H9 (cell line): ENCODE measurements around the gene CATSPER1. TPM values are rescaled to one million over a fixed set of nuclear protein-coding genes. Genes with fewer than 3 reads are reported as not detected.

Experiments
- DNase-seq: peaks from one replicate; pipeline ENCODE4 v3.0.0-alpha.2; 2017
- H2AFZ ChIP-seq: one replicate; pipeline ENCODE4 v1.6.1; 2013; ENCODE audit warnings: mild to moderate bottlenecking, low read length, control low read depth, moderate library complexity
- H2AK5ac ChIP-seq: 2 replicates; pipeline ENCODE4 v1.6.1; 2013; ENCODE audit warnings: low read length, control low read depth, mixed read lengths; ENCODE audit not compliant: insufficient read length
- H2BK120ac ChIP-seq: one replicate; pipeline ENCODE4 v1.6.1; 2013; ENCODE audit warnings: low read depth, mild to moderate bottlenecking, low read length, control low read depth, inconsistent platforms; ENCODE audit not compliant: poor library complexity, severe bottlenecking
- H2BK12ac ChIP-seq: 2 replicates; pipeline ENCODE4 v1.6.1; 2013; ENCODE audit warnings: low read length, control low read depth, mixed read lengths, low read depth; ENCODE audit not compliant: insufficient read length
- H2BK15ac ChIP-seq: 2 replicates; pipeline ENCODE4 v1.6.1; 2013; ENCODE audit warnings: low read depth, low read length, control low read depth
- H2BK20ac ChIP-seq: one replicate; pipeline ENCODE4 v1.6.1; 2013; ENCODE audit warnings: low read depth, mild to moderate bottlenecking, low read length, control low read depth, inconsistent platforms; ENCODE audit not compliant: poor library complexity, severe bottlenecking
- H2BK5ac ChIP-seq: 2 replicates; pipeline ENCODE4 v1.6.1; 2013; ENCODE audit warnings: low read length, control low read depth, mixed read lengths; ENCODE audit not compliant: insufficient read length
- H3K14ac ChIP-seq: 2 replicates; pipeline ENCODE4 v1.6.1; 2013; ENCODE audit warnings: low read length, control low read depth; ENCODE audit not compliant: insufficient read depth
- H3K18ac ChIP-seq: 2 replicates; pipeline ENCODE4 v1.6.1; 2013; ENCODE audit warnings: low read depth, mild to moderate bottlenecking, mixed read lengths, low read length, control low read depth; ENCODE audit not compliant: insufficient read length
- H3K23ac ChIP-seq: 2 replicates; pipeline ENCODE4 v1.6.1; 2013; ENCODE audit warnings: low read length, control low read depth, mixed read lengths, low read depth; ENCODE audit not compliant: insufficient read length
- H3K23me2 ChIP-seq: 2 replicates; pipeline ENCODE4 v1.6.1; 2013; ENCODE audit warnings: low read depth, mild to moderate bottlenecking, mixed read lengths, low read length, control low read depth; ENCODE audit not compliant: insufficient read length, poor library complexity, severe bottlenecking
- H3K27ac ChIP-seq: 2 replicates; pipeline ENCODE4 v1.5.1; 2013; ENCODE audit warnings: low read length, control low read depth, mixed read lengths, low read depth; ENCODE audit not compliant: insufficient read length
- H3K27me3 ChIP-seq: 2 replicates; pipeline ENCODE4 v1.6.1; 2013; ENCODE audit warnings: low read length, control low read depth, inconsistent platforms; ENCODE audit not compliant: insufficient read depth
- H3K4ac ChIP-seq: 2 replicates; pipeline ENCODE4 v1.6.1; 2013; ENCODE audit warnings: low read depth, mild to moderate bottlenecking, control low read depth, inconsistent platforms, low read length, moderate library complexity
- H3K4me1 ChIP-seq: 2 replicates; pipeline ENCODE4 v1.6.1; 2013; ENCODE audit warnings: low read length, control low read depth, inconsistent platforms; ENCODE audit not compliant: insufficient read depth
- H3K4me2 ChIP-seq: 2 replicates; pipeline ENCODE4 v1.6.1; 2013; ENCODE audit warnings: low read length, control low read depth, mixed read lengths; ENCODE audit not compliant: insufficient read length, insufficient read depth
- H3K56ac ChIP-seq: 2 replicates; pipeline ENCODE4 v1.6.1; 2013; ENCODE audit warnings: low read depth, mild to moderate bottlenecking, mixed read lengths, low read length, control low read depth; ENCODE audit not compliant: insufficient read length
- H3K79me1 ChIP-seq: 2 replicates; pipeline ENCODE4 v1.6.1; 2013; ENCODE audit warnings: low read depth, mild to moderate bottlenecking, moderate library complexity, low read length, control low read depth, inconsistent platforms; ENCODE audit not compliant: insufficient read depth, poor library complexity, severe bottlenecking
- H3K79me2 ChIP-seq: 2 replicates; pipeline ENCODE4 v1.6.1; 2013; ENCODE audit warnings: low read length, control low read depth, inconsistent platforms; ENCODE audit not compliant: insufficient read depth
- H3K9ac ChIP-seq: 2 replicates; pipeline ENCODE4 v1.6.1; 2013; ENCODE audit warnings: low read length, control low read depth, mixed read lengths; ENCODE audit not compliant: insufficient read length; ENCODE audit errors: extremely low read depth
- H3K9me3 ChIP-seq: one replicate; pipeline ENCODE4 v1.6.1; 2013; ENCODE audit warnings: low read depth, low read length, inconsistent platforms; ENCODE audit not compliant: control insufficient read depth
- H3T11ph ChIP-seq: one replicate; pipeline ENCODE4 v1.6.1; 2013; ENCODE audit warnings: mild to moderate bottlenecking, low read length, control low read depth, inconsistent platforms
- H4K20me1 ChIP-seq: one replicate; pipeline ENCODE4 v1.6.1; 2013; ENCODE audit not compliant: control insufficient read depth, insufficient read length, insufficient read depth
- H4K5ac ChIP-seq: 2 replicates; pipeline ENCODE4 v1.6.1; 2013; ENCODE audit warnings: low read depth, mild to moderate bottlenecking, mixed read lengths, low read length, control low read depth; ENCODE audit not compliant: insufficient read length
- H4K8ac ChIP-seq: replicated peaks from 2 replicates; pipeline ENCODE4 v1.6.1; 2013; ENCODE audit warnings: low read length, control low read depth, mixed read lengths, low read depth; ENCODE audit not compliant: insufficient read length
- H4K91ac ChIP-seq: 2 replicates; pipeline ENCODE4 v1.6.1; 2013; ENCODE audit warnings: low read depth, mild to moderate bottlenecking, moderate library complexity, mixed read lengths, low read length, control low read depth; ENCODE audit not compliant: insufficient read length
- H3K27ac Mint-ChIP-seq, 3 experiments: 2 replicates in 2 of 3; 3 replicates in 1 of 3; pipeline ENCODE4 v1.8.0; 2020 to 2021; ENCODE audit warnings: mixed read lengths in 3 of 3, mild to moderate bottlenecking in 1 of 3, moderate library complexity in 1 of 3
- H3K27me3 Mint-ChIP-seq: 2 replicates; pipeline ENCODE4 v1.8.0; 2021; ENCODE audit warnings: low read depth, mild to moderate bottlenecking, moderate library complexity, mixed read lengths
- H3K36me3 Mint-ChIP-seq, 3 experiments: 2 replicates in 2 of 3; 3 replicates in 1 of 3; pipeline ENCODE4 v1.8.0; 2020 to 2021; ENCODE audit warnings: low read depth in 3 of 3, mixed read lengths in 3 of 3; ENCODE audit not compliant: insufficient read depth in 1 of 3
- H3K4me1 Mint-ChIP-seq, 2 experiments: 2 replicates each; pipeline ENCODE4 v1.8.0; 2020; ENCODE audit warnings: mixed read lengths in 2 of 2
- H3K4me3 Mint-ChIP-seq, 2 experiments: 2 replicates in 1 of 2; 3 replicates in 1 of 2; pipeline ENCODE4 v1.8.0; 2020 to 2021; ENCODE audit warnings: mild to moderate bottlenecking in 2 of 2, mixed read lengths in 2 of 2, moderate library complexity in 1 of 2
- H3K9me3 Mint-ChIP-seq, 2 experiments: 2 replicates in 1 of 2; 3 replicates in 1 of 2; pipeline ENCODE4 v1.8.0; 2020; ENCODE audit warnings: mild to moderate bottlenecking in 2 of 2, mixed read lengths in 2 of 2, moderate library complexity in 1 of 2
- WGBS: extraction: QIAGEN DNeasy Blood & Tissue Kit; methylation state at CpG from one replicate; pipeline ENCODE4 v1.1.7; 2013; ENCODE audit warnings: missing lambda C conversion rate, low lambda C conversion rate, mixed read lengths; ENCODE audit not compliant: insufficient read length; ENCODE audit errors: extremely low coverage; 5-methylcytosine and 5-hydroxymethylcytosine counted together
- total RNA-seq: library from RNA; stranded (reverse); gene quantifications from 2 replicates; pipeline ENCODE4 v1.2.1, GENCODE V29; 2021
- TF ChIP-seq, protein P1 (sequence below): fragments of 200-600 bp; sonication (generic); conservative IDR thresholded peaks from 3 replicates; pipeline ENCODE4 v1.8.0; 2021; ENCODE audit warnings: antibody characterized with exemption, mild to moderate bottlenecking

The CATSPER1 gene
- total RNA-seq, 1 experiment from 2014 or later, result not detected

DNA sequence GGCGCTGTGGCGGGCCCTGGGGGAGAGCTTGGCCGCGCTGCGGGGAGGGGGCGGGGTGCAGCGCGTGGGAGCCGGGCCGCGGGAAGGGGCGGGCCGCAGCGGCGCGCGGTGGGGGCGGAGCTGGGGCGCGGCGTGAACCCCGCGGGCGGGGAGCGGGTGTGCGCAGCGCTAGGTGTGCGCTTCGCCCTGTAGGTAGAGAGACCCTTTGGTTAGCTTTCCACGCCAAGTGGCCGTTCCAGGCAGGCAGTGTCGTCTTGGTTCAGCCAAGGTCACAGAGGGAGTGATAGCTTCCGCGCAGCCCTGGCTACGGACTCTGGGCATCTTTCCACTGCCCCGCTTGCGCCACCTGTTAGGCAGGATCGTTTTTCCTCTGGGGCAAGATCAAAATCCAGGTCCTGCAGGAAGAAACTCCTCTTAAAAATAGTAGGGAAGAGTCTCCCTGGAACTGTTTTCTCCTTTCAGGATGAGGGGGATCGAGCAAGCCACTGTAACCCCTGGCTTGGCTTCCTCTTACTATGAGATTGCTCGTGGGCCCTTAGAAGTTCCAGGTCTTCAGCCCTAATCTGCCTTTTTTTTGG, 23.5 kb downstream of the CATSPER1 start:
- Histone ChIP-seq H3T11ph (no peak overlapping the region), H4K8ac (no peak overlapping the region), H3K9me3 (no peaks in the 10 kb centered on the region), H3K9ac (peak overlapping the region; percentile 72), H3K79me2 (peaks cover 8% of the 10 kb centered on the region; the same call in 1 of the 2 replicates), H3K14ac (peak overlapping the region; percentile 80), H2BK12ac (no peak overlapping the region), H3K79me1 (no peaks in the 10 kb centered on the region), H4K5ac (no peak overlapping the region), H3K4ac (no peak overlapping the region), H2BK15ac (no peak overlapping the region), H2BK20ac (no peak overlapping the region), H3K56ac (no peak overlapping the region), H4K91ac (no peak overlapping the region), H4K20me1 (no peaks in the 10 kb centered on the region), H3K27me3 (no peaks in the 10 kb centered on the region), H3K4me2 (peak overlapping the region; percentile 98), H2AK5ac (no peak overlapping the region), H3K27ac (no peak overlapping the region), H2BK120ac (no peak overlapping the region), H3K18ac (no peak overlapping the region), H3K4me1 (no peaks in the 10 kb centered on the region), H2AFZ (no peak overlapping the region), H3K23me2 (peaks cover 12% of the 10 kb centered on the region), H2BK5ac (no peak overlapping the region), H3K23ac (no peak overlapping the region)
- peaks cover 22 to 26% of the 10 kb centered on the region in 2 experiments for H3K4me1 Mint-ChIP-seq
- DNase-seq, result peak; percentile 34
- TF ChIP-seq, protein P1, sequence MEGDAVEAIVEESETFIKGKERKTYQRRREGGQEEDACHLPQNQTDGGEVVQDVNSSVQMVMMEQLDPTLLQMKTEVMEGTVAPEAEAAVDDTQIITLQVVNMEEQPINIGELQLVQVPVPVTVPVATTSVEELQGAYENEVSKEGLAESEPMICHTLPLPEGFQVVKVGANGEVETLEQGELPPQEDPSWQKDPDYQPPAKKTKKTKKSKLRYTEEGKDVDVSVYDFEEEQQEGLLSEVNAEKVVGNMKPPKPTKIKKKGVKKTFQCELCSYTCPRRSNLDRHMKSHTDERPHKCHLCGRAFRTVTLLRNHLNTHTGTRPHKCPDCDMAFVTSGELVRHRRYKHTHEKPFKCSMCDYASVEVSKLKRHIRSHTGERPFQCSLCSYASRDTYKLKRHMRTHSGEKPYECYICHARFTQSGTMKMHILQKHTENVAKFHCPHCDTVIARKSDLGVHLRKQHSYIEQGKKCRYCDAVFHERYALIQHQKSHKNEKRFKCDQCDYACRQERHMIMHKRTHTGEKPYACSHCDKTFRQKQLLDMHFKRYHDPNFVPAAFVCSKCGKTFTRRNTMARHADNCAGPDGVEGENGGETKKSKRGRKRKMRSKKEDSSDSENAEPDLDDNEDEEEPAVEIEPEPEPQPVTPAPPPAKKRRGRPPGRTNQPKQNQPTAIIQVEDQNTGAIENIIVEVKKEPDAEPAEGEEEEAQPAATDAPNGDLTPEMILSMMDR, result peak; percentile 12; the same call in 1 of the 3 replicates
- H3K9me3 Mint-ChIP-seq, result no peaks in the 10 kb centered on the region
- no CpG with 5 or more reads among the region's 40 CpGs for WGBS
- H3K36me3 Mint-ChIP-seq, result peaks cover 38 to 64% (median 54%) of the 10 kb centered on the region in 3 experiments
- H3K27me3 Mint-ChIP-seq, result no peaks in the 10 kb centered on the region
- peak overlapping the region; percentile 99 to 100 for H3K4me3 Mint-ChIP-seq
- H3K27ac Mint-ChIP-seq, result peak overlapping the region; percentile 91 to 100 (median 100); a peak in 6 of 7 replicates
